HS-27A (cell line): ENCODE results near the gene STK11.

Experiments
- DNase-seq: peaks from one replicate; pipeline ENCODE4 v3.0.0-alpha.2; 2012; ENCODE audit warnings: low read depth, missing footprints

STK11 gene

DNA sequence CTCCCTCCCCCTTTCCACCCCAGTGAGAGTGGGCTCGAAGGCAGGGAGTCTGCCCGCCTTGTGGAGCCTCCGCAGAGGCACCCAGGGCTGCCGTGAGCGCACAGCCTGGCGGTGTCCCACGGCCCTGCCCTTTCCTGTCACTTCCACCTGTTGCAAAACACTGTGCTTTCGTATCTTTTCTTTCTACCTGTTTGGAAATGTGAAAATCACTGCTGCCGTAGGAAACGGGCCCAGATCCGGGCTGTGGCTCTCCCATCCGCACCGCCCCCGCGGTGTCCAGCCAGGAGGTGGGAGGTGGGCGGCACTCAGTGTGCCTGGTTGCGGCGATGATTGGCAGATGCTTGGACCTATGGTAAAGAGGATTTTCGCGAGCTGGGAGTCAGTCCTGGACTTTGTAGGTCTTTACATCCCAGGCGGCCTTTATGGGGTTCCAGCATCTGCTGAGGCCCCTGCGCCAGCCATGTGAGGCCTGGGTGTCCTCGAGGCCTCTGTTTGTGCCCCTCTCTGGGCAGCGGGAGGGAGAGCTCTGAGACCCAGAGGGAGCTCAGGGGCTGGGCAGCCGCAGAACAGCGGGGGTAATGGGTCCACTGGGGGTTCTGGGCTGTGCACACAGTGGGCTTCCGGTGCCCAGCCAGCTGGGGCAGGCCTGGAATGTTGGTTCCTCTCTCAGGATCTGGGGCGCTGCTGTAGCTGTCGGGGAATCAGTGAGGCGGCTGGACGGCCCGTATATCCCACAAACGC, 6.1 kb downstream of the STK11 start:
- no peak for DNase-seq

DNA sequence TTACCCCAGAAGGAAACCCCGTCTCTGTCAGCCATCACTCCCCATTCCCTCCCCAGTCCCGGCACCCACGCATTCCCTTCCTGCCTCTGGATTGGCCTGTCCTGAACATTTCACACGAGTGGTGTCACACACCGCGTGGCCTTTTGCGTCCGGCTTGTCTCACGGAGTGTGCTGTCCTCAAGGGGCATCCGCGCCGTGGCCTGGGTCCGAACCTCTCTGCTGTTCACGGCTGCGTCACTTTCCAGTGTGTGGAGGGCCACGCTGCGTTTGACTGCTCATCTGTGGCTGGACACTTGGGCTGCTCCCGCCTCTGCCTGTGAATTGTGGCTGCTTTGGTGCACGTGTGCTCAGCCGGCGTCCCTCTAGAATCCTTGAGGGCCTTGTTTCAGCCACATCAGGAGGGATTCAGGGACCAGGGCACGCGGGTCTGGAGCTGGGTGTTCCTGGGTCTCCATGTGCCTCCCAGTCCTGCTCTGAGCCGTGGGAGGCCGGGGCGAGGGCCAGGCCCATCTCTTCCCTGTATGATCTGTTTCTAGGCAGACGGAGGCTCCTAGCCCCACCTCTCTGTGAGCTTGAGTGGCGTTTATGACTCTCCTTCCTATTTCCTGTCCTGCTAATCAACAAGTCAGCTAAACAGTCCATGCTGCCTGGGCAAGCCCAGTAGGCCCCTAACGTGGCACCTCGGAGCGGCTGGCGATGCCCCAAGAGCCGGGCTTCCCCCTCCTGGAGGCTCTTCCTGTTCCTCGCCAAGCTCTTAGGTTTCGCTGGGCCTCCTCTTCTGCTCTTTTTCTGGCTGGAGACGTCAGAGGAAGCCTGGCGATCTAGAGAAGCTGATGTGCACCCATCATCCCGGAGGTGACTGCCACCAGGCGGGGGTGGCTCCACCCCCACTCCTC, 8.1 kb downstream of the STK11 start:
- no peak for DNase-seq

DNA sequence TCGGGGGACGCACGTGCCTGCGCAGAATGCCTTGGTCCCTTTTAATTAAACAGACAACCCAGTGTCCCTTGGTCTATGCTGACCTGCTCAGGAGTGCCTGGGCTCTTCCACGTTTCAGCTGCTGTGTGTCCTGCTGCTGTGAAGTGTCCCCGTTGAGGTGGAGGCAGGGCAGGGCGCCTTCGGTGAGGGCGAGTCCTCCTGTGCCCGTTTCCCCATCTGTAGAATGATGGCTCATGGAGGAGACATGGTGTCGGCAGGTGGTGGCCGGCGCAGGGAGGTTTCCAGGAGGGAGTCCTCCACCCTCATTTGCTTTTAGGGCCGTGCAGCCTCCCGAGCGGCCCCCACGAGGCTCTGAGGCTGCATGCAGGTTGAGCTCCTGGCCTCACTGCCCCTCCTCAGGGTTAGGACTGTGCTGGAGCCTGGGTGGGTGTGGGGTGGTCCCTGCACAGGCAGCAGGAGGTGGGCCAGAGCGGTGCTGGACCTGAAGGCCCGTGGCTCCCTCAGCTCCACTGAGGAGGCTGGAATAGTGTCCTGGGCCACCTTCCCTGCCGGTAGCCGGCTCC, 8.8 kb downstream of the STK11 start:
- DNase-seq, result no peak

DNA sequence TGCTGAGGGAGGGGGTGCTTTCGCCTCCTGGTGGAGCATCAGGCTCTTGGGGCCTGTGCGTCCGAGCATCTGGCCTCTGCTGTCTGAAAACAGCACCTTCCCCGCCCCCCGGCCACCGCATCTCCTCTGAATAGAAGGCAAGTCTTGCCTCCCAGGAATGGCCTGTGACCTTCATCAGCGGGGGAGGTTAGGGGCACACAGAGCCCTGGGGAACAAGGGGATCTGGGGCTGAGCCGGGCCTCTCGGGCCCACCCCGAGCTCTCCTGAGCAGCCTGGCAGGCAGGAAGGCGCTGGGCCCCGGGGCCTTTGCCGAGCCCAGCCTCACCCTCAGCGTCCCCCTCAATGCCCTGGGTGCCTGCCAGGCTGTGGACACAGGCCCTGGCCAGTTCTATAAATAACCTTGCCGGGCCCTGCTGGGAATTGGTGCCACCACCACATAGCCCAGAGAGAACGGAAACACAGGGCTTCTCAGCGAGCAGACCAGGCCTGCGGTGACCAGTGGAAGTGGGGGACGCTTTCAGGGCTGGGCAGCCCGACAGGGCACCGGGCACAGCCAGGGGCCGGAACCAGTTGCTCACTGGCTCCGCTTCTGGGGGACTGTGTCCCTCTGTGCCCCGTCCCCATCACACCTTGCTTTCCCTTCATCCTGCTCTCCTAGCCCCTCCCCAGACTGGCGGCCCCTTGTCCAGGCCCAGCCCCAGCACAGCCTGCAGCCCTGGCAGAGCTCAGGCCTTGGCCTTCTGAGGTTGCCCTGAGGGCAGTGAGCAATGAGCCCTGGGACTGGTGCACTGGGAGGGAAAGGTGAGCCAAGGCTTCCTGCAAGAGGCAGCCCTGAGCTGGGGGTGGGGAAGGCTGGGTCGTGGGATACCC, 9.5 kb downstream of the STK11 start:
- DNase-seq, result no peak

DNA sequence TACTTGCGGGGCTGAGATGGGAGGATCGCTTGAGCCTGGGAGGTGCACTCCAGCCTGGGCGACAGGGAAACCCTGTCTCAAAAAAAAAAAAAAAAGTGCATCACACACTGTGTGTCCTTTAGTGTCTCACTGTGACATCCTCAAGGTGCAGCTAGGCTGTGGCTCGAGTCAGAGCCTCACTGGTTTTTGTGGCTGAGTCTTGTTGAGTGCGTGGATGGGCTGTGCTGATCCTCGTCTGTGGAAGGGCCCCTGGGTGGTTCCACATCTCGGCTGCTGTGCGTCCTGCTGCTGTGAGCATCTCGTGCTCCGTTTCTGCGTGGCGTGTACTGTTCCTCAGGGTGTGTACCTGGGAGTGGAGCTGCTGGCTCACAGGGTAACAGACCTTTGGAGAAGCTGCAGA, 11.2 kb downstream of the STK11 start:
- DNase-seq, result no peak

DNA sequence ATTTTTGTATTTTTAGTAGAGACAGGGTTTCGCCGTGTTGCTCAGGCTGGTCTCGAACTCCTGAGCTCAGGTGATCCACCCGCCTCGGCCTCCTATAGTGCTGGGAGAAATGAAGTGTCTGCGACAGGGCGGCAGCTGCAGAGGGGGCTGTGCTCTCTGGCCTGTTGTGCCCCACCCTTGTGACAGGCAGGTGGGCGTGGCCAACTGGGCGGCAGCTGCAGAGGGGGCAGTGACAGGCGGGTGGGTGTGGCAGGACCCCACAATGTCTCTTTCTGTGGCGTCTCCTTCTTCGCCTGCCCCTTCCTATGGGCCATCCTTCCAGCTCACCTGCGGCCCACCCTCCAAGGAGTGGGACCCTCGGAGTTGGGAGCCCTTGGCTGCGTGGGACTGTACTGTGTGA, 11.8 kb downstream of the STK11 start:
- no peak for DNase-seq

DNA sequence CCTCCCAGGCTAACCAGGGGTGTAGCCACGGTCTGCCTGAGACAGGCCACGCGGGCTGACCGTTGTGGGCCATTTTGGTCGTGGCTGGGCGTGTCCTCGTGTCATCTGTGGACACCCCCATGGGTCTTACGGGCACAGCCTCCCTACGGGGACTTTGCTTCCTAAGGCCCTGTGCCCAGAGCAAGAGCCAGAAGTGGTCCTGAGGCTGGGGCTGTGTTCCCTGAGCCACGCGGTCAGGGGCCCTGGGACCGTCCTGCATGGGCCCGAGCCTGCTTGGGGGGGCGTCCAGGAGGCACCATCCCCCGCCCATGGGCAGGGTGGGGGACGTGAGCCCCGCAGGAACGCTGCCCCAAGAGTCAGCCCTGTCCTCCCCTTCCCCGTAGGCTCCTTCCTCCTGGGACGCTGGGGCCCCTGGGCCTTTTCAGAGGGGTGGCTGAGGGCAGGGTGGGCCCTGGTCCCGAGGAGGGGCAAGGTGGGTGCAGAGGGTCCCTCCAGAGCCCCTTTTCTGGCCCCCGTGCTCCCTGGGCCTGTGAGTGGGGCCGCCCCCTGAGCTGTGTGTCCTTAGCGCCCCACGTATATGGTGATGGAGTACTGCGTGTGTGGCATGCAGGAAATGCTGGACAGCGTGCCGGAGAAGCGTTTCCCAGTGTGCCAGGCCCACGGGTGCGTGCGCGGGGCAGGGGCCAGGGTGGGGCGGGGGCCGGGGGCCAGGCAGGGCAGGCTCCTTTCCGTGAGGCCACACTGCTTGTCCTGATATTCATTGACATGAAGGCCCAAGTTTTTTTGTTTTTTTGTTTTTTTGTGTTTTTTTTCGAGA, 13.4 kb downstream of the STK11 start:
- DNase-seq, result no peak

DNA sequence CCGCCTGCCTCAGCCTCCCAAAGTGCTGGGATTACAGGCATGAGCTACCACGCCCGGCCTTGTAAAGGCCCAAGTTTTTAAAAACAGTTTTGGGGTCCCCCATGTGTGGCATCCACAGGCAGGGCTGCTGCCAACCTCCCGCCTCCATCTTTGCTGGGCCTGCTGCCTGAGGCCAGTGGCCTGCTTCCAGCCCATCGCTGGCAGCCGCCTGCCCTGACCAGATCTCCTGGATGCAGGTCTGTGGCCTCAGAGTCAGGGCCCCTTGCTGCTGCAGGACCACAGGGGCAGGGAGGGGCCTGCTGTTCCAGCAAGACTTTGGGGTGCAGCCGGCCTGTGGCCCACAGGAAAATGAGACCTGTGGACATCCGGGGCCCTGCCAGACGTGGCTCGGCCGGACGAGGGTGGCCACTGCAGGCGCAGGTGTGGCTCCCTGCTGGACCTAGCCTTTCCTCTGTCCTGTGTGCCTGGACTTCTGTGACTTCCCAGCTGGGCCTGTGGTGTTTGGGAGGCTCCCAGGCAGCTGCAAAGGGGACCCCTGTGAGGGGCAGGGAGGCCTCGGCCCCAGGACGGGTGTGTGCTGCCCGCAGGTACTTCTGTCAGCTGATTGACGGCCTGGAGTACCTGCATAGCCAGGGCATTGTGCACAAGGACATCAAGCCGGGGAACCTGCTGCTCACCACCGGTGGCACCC, 14.4 kb downstream of the STK11 start:
- no peak for DNase-seq

DNA sequence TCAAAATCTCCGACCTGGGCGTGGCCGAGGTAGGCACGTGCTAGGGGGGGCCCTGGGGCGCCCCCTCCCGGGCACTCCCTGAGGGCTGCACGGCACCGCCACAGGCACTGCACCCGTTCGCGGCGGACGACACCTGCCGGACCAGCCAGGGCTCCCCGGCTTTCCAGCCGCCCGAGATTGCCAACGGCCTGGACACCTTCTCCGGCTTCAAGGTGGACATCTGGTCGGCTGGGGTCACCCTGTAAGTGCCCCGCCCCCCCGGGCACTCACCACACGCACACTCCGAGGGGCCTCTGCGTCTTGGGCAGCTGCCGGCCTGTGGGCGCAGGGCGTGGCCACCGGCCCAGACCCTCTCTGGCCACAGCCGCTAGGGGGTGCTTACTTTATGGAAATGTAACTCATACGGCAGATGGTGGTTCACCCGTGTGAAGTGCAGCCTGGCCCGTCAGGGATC, 14.9 kb downstream of the STK11 start:
- no peak for DNase-seq

DNA sequence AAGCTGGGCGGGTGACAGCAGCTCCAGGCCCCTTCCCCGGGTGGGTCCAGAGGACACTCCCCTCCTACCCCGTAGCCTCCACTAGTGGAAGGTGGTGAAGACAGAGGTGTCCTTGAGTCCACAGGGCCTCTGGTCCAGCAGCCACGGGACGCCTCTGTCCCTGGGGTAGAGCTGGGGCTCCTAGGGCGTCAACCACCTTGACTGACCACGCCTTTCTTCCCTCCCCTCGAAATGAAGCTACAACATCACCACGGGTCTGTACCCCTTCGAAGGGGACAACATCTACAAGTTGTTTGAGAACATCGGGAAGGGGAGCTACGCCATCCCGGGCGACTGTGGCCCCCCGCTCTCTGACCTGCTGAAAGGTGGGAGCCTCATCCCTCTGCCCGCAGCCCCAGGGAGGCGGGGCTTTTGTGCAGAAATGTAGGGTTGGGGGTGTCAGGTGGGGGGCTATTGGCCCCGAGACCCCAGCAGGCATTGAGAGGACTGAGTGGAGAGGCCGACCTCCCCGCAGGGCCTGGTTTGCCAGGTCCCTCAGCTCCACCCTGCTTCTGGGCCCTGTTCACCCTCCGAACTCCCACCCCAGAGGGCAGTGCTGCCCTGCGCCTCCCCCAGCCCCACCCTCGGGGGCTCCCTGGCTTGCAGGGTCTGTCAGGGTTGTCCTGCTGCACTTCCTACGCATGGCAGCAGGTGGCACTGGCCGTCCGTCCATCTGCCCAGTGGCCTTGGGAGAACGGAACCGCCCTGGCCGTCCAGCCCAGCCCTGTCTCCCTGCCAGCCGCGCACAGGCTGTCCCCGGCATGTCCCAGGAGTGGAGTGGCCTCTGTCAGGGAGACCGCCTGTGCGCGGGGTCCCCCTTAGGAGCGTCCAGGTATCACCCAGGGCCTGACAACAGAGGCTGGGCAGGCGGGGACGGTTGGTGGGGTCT, 15.7 kb downstream of the STK11 start:
- DNase-seq, result no peak

DNA sequence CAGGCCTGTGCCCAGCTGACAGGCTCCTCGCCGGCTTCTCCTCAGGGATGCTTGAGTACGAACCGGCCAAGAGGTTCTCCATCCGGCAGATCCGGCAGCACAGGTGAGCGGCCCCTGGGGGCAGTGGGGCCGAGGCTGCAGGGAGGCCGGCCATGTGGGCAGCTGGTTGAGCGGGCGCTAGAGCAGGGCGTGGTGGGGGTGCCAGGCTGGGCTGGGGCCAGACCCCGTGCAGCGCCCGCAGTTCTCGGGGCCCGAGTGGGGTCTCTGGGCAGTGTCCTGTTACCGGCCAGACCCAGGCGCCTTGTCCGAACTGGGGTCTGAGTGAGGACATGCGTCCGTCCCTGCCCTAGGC, 16.3 kb downstream of the STK11 start:
- DNase-seq, result no peak

DNA sequence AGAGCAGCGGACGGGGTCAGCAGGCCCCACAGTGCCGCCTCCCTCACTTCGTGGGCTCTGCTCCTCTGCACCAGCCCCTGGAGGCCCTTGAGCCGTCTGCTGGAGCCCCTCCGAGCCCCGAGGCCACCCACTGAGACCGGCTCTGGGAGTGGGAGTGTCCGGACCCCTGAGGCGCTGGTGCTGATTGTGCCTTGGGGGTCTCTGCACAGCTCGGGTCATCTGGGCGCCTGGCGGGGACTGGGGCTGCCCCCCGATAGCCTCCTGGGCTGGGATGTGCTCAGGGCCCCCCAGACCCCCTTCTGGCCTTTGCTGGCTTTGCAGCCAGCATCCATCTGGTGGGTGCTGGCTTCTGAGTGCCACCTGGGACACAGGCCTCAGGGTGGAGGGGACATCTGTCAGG, 16.8 kb downstream of the STK11 start:
- DNase-seq, result no peak

DNA sequence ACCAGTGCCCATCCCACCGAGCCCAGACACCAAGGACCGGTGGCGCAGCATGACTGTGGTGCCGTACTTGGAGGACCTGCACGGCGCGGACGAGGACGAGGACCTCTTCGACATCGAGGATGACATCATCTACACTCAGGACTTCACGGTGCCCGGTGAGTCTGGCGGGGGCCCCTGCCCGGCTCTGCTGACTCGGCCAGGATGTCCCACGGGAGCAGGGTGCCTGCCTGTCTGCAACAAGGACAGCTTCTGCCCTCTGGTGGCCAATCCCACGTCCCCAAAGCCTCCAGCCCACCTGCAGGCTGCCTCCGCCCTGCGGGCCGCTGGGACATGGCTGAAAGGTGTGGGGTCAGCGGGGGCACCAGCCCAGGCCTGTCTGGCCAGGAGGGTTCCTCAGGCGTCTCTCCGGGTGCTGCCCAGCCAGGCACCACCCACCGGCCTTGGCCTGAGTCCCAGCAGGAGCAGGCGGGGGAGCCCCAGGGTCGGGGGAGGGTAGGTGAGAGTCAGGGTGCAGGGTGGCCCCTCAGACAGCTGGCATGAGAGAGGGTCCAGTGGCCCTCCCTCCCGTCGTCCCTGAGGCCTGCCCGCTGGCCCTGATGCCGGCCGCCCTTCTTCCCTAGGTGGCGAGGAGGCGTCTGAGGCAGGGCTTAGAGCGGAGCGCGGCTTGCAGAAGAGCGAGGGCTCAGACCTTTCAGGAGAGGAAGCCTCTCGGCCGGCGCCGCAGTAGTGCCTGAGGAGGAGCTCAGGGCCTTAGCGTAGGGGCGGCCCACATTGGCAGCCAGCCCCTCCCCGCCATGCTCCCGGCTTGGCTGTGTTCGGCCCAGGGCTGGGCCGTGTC, 17.7 kb downstream of the STK11 start:
- DNase-seq, result no peak

DNA sequence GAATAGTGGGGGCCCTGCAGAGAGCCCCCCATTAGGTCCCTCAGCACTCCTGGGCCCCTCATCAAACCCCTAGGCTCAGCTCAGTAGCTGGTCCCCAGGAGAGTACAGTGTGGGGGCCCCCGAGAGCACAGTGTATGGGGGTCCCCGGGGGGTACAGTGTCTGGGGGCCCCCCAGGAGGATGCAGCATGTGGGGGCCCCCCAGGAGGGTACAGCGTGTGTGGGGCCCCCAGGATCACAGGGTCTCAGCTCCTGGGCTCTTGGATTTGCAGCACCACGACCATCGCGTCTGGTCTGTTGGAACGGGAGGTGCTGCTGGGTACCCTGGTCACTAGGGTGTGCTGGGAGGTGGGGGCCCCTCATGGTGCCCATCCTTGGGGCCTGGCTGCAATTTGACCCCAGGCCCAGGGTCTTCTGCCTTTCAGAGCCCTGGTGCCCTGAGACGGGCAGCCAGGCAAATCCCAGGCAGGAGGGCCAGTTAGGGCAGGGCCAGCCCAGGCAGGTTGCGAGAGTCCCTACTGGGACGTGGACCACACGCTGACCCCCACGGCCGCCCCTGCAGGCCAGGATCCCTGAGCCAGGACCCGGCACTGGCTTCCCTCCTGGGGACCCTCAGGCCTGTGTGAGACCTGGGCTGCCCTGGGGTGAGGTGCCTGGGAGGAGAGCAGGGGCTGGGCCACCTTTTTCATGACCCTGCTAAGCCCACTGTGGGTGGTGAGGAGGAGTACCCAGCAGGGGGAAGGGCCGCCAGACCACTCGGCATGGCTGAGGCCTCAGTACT, 18.7 kb downstream of the STK11 start:
- DNase-seq, result no peak

DNA sequence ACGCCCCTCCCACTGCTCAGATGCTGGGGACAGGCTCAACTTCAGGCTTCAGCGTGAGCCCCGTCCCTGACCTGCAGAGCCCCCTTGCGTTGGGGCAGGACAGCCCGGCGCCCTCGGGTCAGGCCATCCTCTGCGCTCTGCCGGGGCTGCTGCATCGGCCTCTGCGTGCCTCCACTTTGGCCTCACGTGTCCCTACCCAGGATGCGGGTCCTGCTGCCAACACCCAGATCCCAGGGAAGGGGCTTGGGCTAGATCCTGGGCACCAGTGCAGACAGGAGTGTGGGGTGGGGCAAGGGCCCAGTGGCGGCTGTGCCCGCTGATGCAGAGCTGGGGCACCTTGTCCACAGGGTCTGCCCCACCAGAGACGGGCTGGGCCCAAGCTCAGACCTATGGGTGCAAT, 19.3 kb downstream of the STK11 start:
- DNase-seq, result no peak

DNA sequence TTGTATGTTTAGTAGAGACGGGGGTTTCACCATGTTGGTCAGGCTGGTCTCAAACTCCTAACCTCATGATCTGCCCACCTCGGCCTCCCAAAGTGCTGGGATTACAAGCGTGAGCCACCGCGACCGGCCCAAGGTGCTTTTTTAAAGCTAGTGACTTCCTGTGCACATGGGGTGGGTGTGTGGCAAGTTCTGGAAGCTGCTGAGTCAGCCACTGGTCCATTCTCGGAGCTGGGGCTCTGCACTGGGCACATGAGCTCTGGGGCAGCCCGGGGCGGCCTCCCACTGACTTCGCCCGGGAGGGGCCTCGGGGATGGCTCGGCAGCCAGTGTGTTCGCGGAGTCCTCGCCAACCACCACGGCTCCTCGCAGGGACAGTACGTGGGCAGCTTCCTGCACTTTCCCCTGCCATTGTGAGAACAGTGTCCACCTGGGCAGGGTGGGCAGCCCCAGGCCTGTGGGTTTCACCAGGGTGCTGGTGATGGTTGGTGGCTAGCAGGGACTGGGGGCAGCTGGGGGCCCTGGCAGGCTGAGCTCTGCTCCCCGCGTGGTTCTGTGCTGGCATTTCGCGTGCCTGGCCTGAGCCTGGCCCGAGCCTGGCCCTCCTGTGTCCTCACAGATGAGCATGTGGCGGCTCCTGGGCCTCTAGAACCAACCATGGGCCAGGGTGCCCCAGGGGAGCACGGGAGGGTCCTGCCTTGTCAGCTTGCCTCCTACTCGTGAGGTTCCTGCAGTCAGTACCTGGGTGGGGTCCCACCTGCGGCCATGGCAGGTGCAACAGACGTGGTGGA, 20.1 kb downstream of the STK11 start:
- no peak for DNase-seq

DNA sequence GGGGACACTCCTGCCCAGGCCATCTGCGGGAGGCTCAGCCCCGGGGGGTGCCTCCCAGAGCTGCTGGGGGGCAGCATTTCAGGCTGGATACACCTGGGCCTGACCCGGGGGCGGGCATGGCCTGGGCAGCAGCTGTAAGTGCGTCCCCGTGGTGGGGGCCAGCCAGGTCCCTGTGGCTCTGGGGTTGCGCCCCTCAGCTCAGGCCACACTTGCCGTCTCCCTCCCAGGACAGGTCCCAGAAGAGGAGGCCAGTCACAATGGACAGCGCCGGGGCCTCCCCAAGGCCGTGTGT, 20.6 kb downstream of the STK11 start:
- no peak for DNase-seq
